ENCODE measurements around the gene SIRT2. TPM values are rescaled to one million over a fixed set of nuclear protein-coding genes. Genes with fewer than 3 reads are reported as not detected.
A peak's percentile ranks its signal among the peaks of the same experiment; 100 is the strongest.

SIRT2 gene
- total and polyA plus RNA-seq, 12 donors: 46.3 to 103 (median 72.6) TPM

DNA sequence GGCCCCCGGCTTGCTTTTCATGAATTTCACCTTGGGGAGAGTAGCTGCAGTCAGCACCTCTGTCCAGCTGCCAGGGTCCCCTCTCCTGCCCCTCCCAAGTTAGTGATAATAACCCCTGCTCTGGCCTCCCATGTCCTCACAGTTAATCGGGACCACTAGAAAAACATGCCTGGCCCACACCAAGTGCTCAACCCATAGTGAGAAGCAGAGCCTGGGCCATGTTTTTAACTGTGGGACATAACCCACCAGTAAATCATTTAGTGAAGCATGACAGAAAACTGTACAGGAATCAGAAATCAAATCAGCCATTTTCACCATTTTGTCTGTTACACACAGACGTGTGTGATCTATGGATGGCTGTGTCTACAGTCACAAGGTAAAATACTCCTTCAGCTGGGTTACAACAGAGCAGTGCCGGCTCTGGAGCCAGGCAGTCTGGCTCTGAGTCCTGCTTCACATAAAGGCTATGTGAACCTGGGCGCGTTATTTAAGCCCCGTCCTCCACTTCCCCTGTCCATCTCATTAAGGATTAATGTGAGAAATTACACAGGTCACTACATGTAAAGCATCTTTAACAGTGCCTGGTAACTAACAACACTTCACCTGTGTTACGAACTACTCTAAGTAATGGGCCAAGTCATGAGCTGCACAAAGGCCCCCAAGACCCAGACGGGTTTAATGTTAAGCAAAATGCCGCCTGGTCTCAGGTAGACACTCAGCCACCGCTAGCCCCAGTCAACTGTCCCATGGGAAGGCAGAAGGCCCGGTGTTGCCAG lies 60.2 kb downstream of the SIRT2 start:
- DNase-seq (no peak), ATAC-seq (no peak)
- intact Hi-C loops (cut with DNase I): loop anchor here in 4 of 10 donors (10.0 kb wide), 4 partner anchors 114 to 204 kb away; partner anchors contain the start of gene ACTN4 (in 1 of the 4)
- Histone ChIP-seq H3K4me3 (no peak overlapping the region), H3K27me3 (no peaks in the 10 kb centered on the region), H3K27ac (peak overlapping the region in 1 of 10 donors; percentile 40), H3K4me1 (peaks cover 0 to 32% (median 14%) of the 10 kb centered on the region in 9 donors), H3K36me3 (peaks cover 8 to 98% (median 84%) of the 10 kb centered on the region in 9 donors), H3K9me3 (no peaks in the 10 kb centered on the region)
- TF ChIP-seq, protein P1, sequence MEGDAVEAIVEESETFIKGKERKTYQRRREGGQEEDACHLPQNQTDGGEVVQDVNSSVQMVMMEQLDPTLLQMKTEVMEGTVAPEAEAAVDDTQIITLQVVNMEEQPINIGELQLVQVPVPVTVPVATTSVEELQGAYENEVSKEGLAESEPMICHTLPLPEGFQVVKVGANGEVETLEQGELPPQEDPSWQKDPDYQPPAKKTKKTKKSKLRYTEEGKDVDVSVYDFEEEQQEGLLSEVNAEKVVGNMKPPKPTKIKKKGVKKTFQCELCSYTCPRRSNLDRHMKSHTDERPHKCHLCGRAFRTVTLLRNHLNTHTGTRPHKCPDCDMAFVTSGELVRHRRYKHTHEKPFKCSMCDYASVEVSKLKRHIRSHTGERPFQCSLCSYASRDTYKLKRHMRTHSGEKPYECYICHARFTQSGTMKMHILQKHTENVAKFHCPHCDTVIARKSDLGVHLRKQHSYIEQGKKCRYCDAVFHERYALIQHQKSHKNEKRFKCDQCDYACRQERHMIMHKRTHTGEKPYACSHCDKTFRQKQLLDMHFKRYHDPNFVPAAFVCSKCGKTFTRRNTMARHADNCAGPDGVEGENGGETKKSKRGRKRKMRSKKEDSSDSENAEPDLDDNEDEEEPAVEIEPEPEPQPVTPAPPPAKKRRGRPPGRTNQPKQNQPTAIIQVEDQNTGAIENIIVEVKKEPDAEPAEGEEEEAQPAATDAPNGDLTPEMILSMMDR (IDR thresholded peaks at IDR 0.05): no peak
- WGBS, 2 donors: 79 to 82% methylated on average over 12 of the region's 12 CpGs

DNA sequence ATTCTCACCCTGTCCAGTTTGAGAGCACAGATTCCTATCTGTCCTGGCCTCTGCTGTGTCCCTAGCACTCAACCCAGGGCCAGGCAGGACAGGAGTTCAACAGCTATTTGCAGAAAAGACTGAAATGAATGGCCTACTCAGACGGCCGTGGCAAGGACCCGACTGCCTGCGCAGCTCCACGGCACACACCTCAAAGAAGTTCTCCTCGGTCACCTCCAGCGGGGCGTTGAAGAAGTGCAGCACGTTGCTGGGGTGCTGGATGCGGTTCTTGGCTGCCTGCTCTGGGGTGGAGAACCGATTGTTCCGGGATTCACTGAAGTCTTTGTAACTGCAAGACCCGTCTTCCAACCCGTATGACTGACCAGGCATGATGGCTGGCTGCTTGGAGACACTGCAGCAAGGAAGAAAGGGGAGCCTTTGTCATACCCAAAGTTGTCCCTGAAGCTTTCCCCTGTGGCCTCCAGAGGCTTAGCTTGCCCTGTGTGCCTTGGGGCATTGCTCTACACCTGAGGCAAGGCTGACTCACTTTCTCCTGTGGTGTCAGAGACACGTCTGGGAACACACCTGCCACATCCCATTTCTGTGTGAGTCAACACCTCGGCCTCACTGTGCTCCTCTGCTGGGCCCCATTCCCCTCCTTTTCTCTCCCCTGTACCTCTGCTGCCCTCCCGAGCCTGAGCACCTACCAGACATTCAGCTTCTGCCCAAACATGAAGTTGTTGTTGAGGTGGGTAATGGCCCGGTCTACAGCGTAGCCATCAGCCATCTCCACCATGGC lies 61.0 kb downstream of the SIRT2 start:
- peaks cover 8 to 90% (median 76%) of the 10 kb centered on the region in 9 donors for H3K36me3 ChIP-seq
- H3K4me3 ChIP-seq: no peak overlapping the region
- no peak for ATAC-seq
- no peaks in the 10 kb centered on the region for H3K27me3 ChIP-seq
- 82 to 85% methylated on average over 19 of the region's 19 CpGs for WGBS, 2 donors
- no peak for DNase-seq
- peaks cover 0 to 26% (median 14%) of the 10 kb centered on the region in 9 donors for H3K4me1 ChIP-seq
- TF ChIP-seq, protein P1 (IDR thresholded peaks at IDR 0.05): no peak
- intact Hi-C loops (cut with DNase I): loop anchor here in 4 of 10 donors (10.0 kb wide), 4 partner anchors 114 to 204 kb away; partner anchors contain the start of gene ACTN4 (in 1 of the 4)
- no peaks in the 10 kb centered on the region for H3K9me3 ChIP-seq
- peak overlapping the region in 2 of 10 donors; percentile 8 to 40 for H3K27ac ChIP-seq

DNA sequence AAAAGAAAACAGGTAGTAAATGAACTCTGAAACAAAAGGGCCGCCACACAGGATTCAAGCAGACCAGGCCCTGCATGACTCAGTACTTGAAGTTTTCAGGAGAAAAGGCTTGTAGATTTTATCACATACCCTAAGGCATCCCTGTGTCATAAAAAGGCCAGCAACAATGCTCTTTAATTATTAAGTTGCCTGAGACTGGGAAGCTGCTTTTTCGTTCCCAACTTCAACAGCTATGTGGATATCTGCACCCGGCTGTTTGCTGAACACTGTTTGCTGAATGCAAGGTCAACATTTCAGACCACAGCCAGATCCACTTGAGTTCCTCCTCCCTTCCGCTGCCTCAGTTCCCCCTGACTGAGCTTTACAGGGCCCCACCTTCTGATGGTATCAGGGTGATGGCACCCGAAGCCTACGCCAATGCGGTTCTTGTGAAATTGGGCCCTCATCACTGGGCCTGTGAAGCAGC lies 61.7 kb downstream of the SIRT2 start:
- ATAC-seq: no peak
- peak overlapping the region in 1 of 10 donors; percentile 8 for H3K27ac ChIP-seq
- peaks cover 0 to 23% (median 14%) of the 10 kb centered on the region in 9 donors for H3K4me1 ChIP-seq
- H3K27me3 ChIP-seq: no peaks in the 10 kb centered on the region
- intact Hi-C loops (cut with DNase I): loop anchor here in 4 of 10 donors (10.0 kb wide), 4 partner anchors 113 to 203 kb away; partner anchors contain the start of gene ACTN4 (in 1 of the 4)
- H3K9me3 ChIP-seq: no peaks in the 10 kb centered on the region
- WGBS, 2 donors: 87 to 94% methylated on average over 7 of the region's 7 CpGs
- no peak overlapping the region for H3K4me3 ChIP-seq
- DNase-seq: no peak
- peaks cover 8 to 83% (median 69%) of the 10 kb centered on the region in 9 donors for H3K36me3 ChIP-seq
- TF ChIP-seq, protein P1 (IDR thresholded peaks at IDR 0.05): no peak

Data from heart right ventricle (tissue), 16 donors.